SU-DHL-6 (cell line): Measurements from ENCODE around the gene PRKAR2A.

Experiments
- H2AFZ ChIP-seq: fragments of 200-600 bp; sonication (generic); 2 replicates; pipeline ENCODE4 v1.6.1; 2014; ENCODE audit warnings: low read depth, mild to moderate bottlenecking, moderate library complexity, mixed read lengths, antibody characterized with exemption, low read length; ENCODE audit not compliant: severe bottlenecking
- H3F3A ChIP-seq: fragments of 200-600 bp; shearing (Covaris generic); 2 replicates; pipeline ENCODE4 v1.6.0; 2016; ENCODE audit warnings: antibody characterized with exemption, mild to moderate bottlenecking; ENCODE audit not compliant: insufficient read depth
- H3K27ac ChIP-seq: fragments of 200-600 bp; sonication (generic); 2 replicates; pipeline ENCODE4 v1.5.1; 2016; ENCODE audit warnings: low read depth, mild to moderate bottlenecking, low read length, moderate library complexity, mixed read lengths
- H3K27me3 ChIP-seq: fragments of 200-600 bp; sonication (generic), shearing (Covaris generic); 2 replicates; pipeline ENCODE4 v1.6.0; 2014; ENCODE audit warnings: mild to moderate bottlenecking, low read length
- H3K36me3 ChIP-seq: fragments of 200-600 bp; sonication (generic); 2 replicates; pipeline ENCODE4 v1.6.1; 2014; ENCODE audit warnings: mild to moderate bottlenecking, low read length, mixed read lengths
- H3K4me2 ChIP-seq: fragments of 300-600, 200-600 bp; shearing (Covaris generic), sonication (generic); 2 replicates; pipeline ENCODE4 v1.6.0; 2014; ENCODE audit warnings: low read length, low read depth, mild to moderate bottlenecking; ENCODE audit not compliant: poor library complexity, severe bottlenecking
- H3K4me3 ChIP-seq: fragments of 200-600 bp; sonication (generic); 2 replicates; pipeline ENCODE4 v1.5.1; 2014; ENCODE audit warnings: antibody characterized with exemption, low read length, mild to moderate bottlenecking, mixed read lengths; ENCODE audit not compliant: insufficient read depth, poor library complexity, severe bottlenecking
- H3K79me2 ChIP-seq: fragments of 200-600 bp; sonication (generic); 2 replicates; pipeline ENCODE4 v1.6.1; 2014; ENCODE audit warnings: mild to moderate bottlenecking, low read length, moderate library complexity; ENCODE audit not compliant: insufficient read depth
- H3K9ac ChIP-seq: fragments of 200-600 bp; sonication (generic); 2 replicates; pipeline ENCODE4 v1.7.0; 2014; ENCODE audit warnings: mild to moderate bottlenecking, low read length
- H3K9me2 ChIP-seq: fragments of 200-600 bp; sonication (generic); replicated peaks from 2 replicates; pipeline ENCODE4 v1.6.1; 2014; ENCODE audit warnings: low read length; ENCODE audit not compliant: insufficient read depth
- H3K9me3 ChIP-seq: fragments of 200-600 bp; sonication (generic); 2 replicates; pipeline ENCODE4 v1.6.1; 2014; ENCODE audit warnings: low read length, mixed read lengths; ENCODE audit not compliant: insufficient read depth
- H4K20me1 ChIP-seq: fragments of 200-600 bp; sonication (generic); 2 replicates; pipeline ENCODE4 v1.6.1; 2014; ENCODE audit warnings: low read depth, mild to moderate bottlenecking, antibody characterized with exemption, low read length, moderate library complexity, mixed read lengths
- EZH2phosphoT487 ChIP-seq: fragments of 200-600 bp; sonication (generic), shearing (Covaris generic); conservative IDR thresholded peaks from 2 replicates; pipeline ENCODE4 v1.6.1; 2018; ENCODE audit warnings: mild to moderate bottlenecking, antibody characterized with exemption, low read length, moderate library complexity, mixed read lengths
- TF ChIP-seq, protein P1 (sequence below): fragments of 200-600 bp; sonication (generic); IDR thresholded peaks from one replicate; pipeline ENCODE4 v1.5.1; 2017; ENCODE audit warnings: antibody characterized with exemption, mild to moderate bottlenecking, low read length, moderate library complexity; ENCODE audit not compliant: insufficient read depth, poor library complexity, severe bottlenecking

The PRKAR2A gene

DNA sequence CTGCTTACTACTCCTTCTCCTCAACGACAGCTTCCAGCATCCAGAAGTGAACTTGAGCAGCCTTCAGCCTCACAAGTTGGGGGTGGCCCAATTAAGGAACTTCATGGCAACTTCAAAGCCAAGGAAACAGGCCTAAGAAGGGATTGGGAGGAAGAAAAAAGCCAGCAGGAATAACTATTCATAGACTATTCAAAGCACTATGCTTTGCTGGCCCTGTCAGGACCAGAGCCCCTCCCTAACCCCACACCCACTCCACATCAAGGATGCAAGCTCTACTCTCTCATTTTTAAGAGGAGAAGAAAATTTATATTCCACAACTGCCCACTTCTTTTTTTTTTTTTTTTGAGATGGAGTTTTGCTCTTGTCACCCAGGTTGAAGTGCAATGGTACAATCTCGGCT lies 10.0 kb upstream of the PRKAR2A start:
- Histone ChIP-seq H3K9me3 (no peaks in the 10 kb centered on the region), H2AFZ (no peak overlapping the region), H3K27ac (no peak overlapping the region), H3K4me3 (no peak overlapping the region), H4K20me1 (no peaks in the 10 kb centered on the region), H3K4me2 (no peak overlapping the region), H3K9me2 (no peaks in the 10 kb centered on the region), H3K36me3 (no peaks in the 10 kb centered on the region), H3K79me2 (no peaks in the 10 kb centered on the region), H3K9ac (no peak overlapping the region), H3K27me3 (no peaks in the 10 kb centered on the region), H3F3A (no peaks in the 10 kb centered on the region)
- TF ChIP-seq, protein P1, sequence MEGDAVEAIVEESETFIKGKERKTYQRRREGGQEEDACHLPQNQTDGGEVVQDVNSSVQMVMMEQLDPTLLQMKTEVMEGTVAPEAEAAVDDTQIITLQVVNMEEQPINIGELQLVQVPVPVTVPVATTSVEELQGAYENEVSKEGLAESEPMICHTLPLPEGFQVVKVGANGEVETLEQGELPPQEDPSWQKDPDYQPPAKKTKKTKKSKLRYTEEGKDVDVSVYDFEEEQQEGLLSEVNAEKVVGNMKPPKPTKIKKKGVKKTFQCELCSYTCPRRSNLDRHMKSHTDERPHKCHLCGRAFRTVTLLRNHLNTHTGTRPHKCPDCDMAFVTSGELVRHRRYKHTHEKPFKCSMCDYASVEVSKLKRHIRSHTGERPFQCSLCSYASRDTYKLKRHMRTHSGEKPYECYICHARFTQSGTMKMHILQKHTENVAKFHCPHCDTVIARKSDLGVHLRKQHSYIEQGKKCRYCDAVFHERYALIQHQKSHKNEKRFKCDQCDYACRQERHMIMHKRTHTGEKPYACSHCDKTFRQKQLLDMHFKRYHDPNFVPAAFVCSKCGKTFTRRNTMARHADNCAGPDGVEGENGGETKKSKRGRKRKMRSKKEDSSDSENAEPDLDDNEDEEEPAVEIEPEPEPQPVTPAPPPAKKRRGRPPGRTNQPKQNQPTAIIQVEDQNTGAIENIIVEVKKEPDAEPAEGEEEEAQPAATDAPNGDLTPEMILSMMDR = no peak
- TF ChIP-seq EZH2phosphoT487 = no peak

DNA sequence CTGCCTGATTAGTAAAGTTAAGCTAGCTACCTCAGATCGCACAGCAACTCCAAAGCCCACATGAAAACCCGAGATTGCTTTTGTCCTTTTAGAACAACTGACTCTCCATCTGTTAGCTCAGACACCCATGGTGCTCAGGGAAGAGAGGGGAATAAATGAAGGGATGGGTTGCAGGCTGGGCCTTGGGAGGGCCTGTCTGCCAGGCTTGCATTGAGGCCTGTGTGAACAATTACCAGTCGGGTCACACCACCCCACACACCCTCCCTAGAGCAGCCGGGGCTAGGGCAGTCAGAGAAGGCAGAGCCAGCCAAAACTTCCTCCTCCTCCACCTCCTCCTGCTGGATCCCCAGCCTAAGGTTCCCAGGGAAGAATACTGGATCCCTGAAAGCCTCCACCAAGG lies 8.8 kb upstream of the PRKAR2A start:
- H2AFZ ChIP-seq = no peak overlapping the region
- H3K4me2 ChIP-seq = no peak overlapping the region
- no peak for TF ChIP-seq EZH2phosphoT487
- TF ChIP-seq, protein P1 = no peak

DNA sequence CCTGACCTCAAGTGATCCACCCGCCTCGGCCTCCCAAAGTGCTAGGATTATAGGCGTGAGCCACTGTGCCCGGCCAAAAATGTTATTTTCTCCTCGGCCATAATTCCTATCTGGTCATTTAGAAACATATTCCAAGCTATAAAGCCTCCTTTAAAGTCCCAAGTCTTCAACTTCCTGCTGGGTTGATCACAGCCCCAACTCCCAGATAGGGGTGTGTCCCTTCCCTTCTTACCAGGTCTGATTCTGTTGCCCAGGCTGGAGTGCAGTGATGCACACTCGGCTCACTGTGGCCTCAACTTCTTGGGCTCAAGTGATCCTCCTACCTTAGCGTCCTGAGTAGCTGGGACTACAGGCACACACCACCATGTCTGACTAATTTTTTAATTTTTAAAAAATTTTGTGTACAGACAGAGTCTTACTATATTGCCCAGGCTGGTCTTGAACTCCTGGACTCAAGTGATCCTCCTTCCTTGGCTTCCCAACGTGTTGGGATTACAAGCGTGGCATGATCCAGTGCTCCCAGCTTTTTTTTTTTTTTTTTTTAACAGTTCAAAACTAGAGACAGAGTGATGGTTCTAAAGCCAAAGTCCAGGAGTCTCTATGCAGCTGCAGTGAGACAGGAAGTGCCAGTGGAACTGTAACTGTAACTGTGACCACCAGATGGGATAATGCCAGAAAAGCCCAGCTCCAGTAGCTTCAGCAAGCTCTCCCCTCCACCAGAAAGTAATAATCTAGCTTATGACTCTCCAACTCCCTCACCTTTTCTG lies 8.2 kb upstream of the PRKAR2A start:
- Histone ChIP-seq H3K4me2 (no peak overlapping the region), H4K20me1 (no peaks in the 10 kb centered on the region), H3K9me3 (no peaks in the 10 kb centered on the region), H3K9me2 (no peaks in the 10 kb centered on the region), H2AFZ (no peak overlapping the region), H3K36me3 (no peaks in the 10 kb centered on the region), H3K79me2 (no peaks in the 10 kb centered on the region), H3K27ac (no peak overlapping the region), H3K4me3 (no peak overlapping the region), H3K27me3 (no peaks in the 10 kb centered on the region), H3K9ac (no peak overlapping the region), H3F3A (no peaks in the 10 kb centered on the region)
- no peak for TF ChIP-seq EZH2phosphoT487
- TF ChIP-seq, protein P1 = no peak

More for the DNA sequence above, 8.8 kb upstream of the PRKAR2A start:
- Histone ChIP-seq H3K9me3 (no peaks in the 10 kb centered on the region), H3K9me2 (no peaks in the 10 kb centered on the region), H3F3A (no peaks in the 10 kb centered on the region), H3K9ac (no peak overlapping the region), H3K79me2 (no peaks in the 10 kb centered on the region), H3K27me3 (no peaks in the 10 kb centered on the region), H3K27ac (no peak overlapping the region), H4K20me1 (no peaks in the 10 kb centered on the region), H3K36me3 (no peaks in the 10 kb centered on the region), H3K4me3 (no peak overlapping the region)
